Upper lobe of left lung (tissue), 6 donors: ENCODE results near the gene ATF7. TPM values are rescaled to one million over a fixed set of nuclear protein-coding genes. Genes with fewer than 3 reads are reported as not detected.

Source experiments
- ATAC-seq, 2 donors: fragments of 200-7000 bp; cut with Tn5 transposase; one replicate each; pipeline ENCODE4 v1.9.1; 2022; ENCODE audit warnings: mild to moderate bottlenecking in 2 of 2, moderate library complexity in 2 of 2; ENCODE audit not compliant: low FRiP score in 2 of 2
- DNase-seq, 2 donors: peaks; one replicate each; pipeline ENCODE4 v3.0.0-alpha.2; 2019 to 2020
- H3K27ac ChIP-seq, 4 donors: fragments of 200-600 bp; sonication (generic); one replicate each; pipeline ENCODE4 v1.5.1; 2016 to 2019
- H3K27me3 ChIP-seq, 4 donors: fragments of 200-600 bp; sonication (generic); one replicate each; pipeline ENCODE4 v1.5.1; 2017 to 2019
- H3K36me3 ChIP-seq, 4 donors: fragments of 200-600 bp; sonication (generic); one replicate each; pipeline ENCODE4 v1.5.1; 2016 to 2019
- H3K4me1 ChIP-seq, 4 donors: fragments of 200-600 bp; sonication (generic); one replicate each; pipeline ENCODE4 v1.5.1; 2018 to 2019
- H3K4me3 ChIP-seq, 4 donors: fragments of 200-600 bp; sonication (generic); one replicate each; pipeline ENCODE4 v1.5.1; 2017 to 2019; ENCODE audit warnings: mild to moderate bottlenecking in 2 of 4, moderate library complexity in 1 of 4
- H3K9me3 ChIP-seq, 4 donors: fragments of 200-600 bp; sonication (generic); one replicate each; pipeline ENCODE4 v1.5.1; 2018 to 2019
- CTCF ChIP-seq, 6 experiments: fragments of 450-650 bp in 4 of 6; fragments of 200-600 bp in 2 of 6; sonication (generic) in 2 of 6; IDR thresholded peaks; one replicate each; pipeline ENCODE4 v1.5.1; 2016 to 2019; ENCODE audit warnings: antibody characterized with exemption in 6 of 6
- EP300 ChIP-seq, 4 donors: sonication (generic); formaldehyde crosslinking; IDR thresholded peaks; one replicate each; pipeline ENCODE4 v1.5.1; 2017; ENCODE audit warnings: antibody characterized with exemption in 4 of 4, control low read depth in 2 of 4
- POLR2A ChIP-seq, 4 donors: fragments of 450-650 bp; IDR thresholded peaks; one replicate each; pipeline ENCODE4 v1.5.1; 2016 to 2017; ENCODE audit warnings: antibody characterized with exemption in 4 of 4, mild to moderate bottlenecking in 2 of 4
- POLR2AphosphoS5 ChIP-seq, 2 donors: sonication (generic); formaldehyde crosslinking; IDR thresholded peaks; one replicate each; pipeline ENCODE4 v1.5.1; 2017; ENCODE audit warnings: antibody characterized with exemption in 2 of 2
- WGBS, 2 donors: methylation state at CpG; one replicate each; pipeline ENCODE4 v1.1.5; 2017 to 2018; 5-methylcytosine and 5-hydroxymethylcytosine counted together
- total RNA-seq, 6 donors: library from RNA; depleted of rRNA in 4 of 6; stranded (reverse); fragments of >200 nt in 4 of 6; gene quantifications; one replicate each; pipeline versions ENCODE4 v1.1.0 to v1.2.1, GENCODE V29; 2016 to 2021
- donor health status: DM: no; HTN: no; CAD: no; lungs with moderate emphysema.
- donor health status: DM: no; HTN: yes; CAD: no; lungs with severe emphysema.

The ATF7 gene
- total RNA-seq, 6 donors from 2014 or later = 23.4 to 48.9 (median 41.2) TPM

- 53 to 57% methylated on average over 3 of the region's 3 CpGs for WGBS, 2 donors
- H3K27ac ChIP-seq = peak overlapping the region; percentile 50 to 67 (median 56)
- H3K36me3 ChIP-seq = peaks cover 0 to 17% (median 0%) of the 10 kb centered on the region in 4 donors
- DNase-seq (peak in 1 of 2 donors; percentile 48), ATAC-seq (peak in 1 of 2 donors; percentile 72)
- H3K4me3 ChIP-seq = no peak overlapping the region
- no peaks in the 10 kb centered on the region for H3K9me3 ChIP-seq
- no peaks in the 10 kb centered on the region for H3K27me3 ChIP-seq
- peaks cover 11 to 27% (median 24%) of the 10 kb centered on the region in 4 donors for H3K4me1 ChIP-seq
- peak in 1 of 4 donors; percentile 30 for TF ChIP-seq POLR2A (IDR thresholded peaks at IDR 0.05)
- no peak for TF ChIP-seq POLR2AphosphoS5 (IDR thresholded peaks at IDR 0.05)
- no peak for TF ChIP-seq CTCF (IDR thresholded peaks at IDR 0.05)
Measured at GRCh38 chr12:53575502-53576249, 50.5 kb downstream of the ATF7 start.

- ATAC-seq = no peak
- Histone ChIP-seq H3K36me3 (peaks cover 0 to 17% (median 0%) of the 10 kb centered on the region in 4 donors), H3K4me1 (peaks cover 16 to 35% (median 30%) of the 10 kb centered on the region in 4 donors), H3K27ac (no peak overlapping the region), H3K27me3 (no peaks in the 10 kb centered on the region), H3K9me3 (no peaks in the 10 kb centered on the region), H3K4me3 (no peak overlapping the region)
- TF ChIP-seq CTCF (IDR thresholded peaks at IDR 0.05) = no peak
- no peak for TF ChIP-seq POLR2AphosphoS5 (IDR thresholded peaks at IDR 0.05)
- TF ChIP-seq POLR2A (IDR thresholded peaks at IDR 0.05) = no peak
- no peak for TF ChIP-seq EP300 (IDR thresholded peaks at IDR 0.05)
- no peak for DNase-seq
- WGBS, 2 donors = 86% methylated on average over 8 of the region's 8 CpGs
Measured at GRCh38 chr12:53572134-53572758, 53.9 kb downstream of the ATF7 start.

GRCh38 chr12:53571295-53571694 lies 54.9 kb downstream of the ATF7 start:
- no peak overlapping the region for H3K27ac ChIP-seq
- no peaks in the 10 kb centered on the region for H3K27me3 ChIP-seq
- ATAC-seq (no peak), DNase-seq (no peak)
- no peaks in the 10 kb centered on the region for H3K9me3 ChIP-seq
- TF ChIP-seq EP300 (IDR thresholded peaks at IDR 0.05) (no peak), POLR2A (IDR thresholded peaks at IDR 0.05) (no peak), CTCF (IDR thresholded peaks at IDR 0.05) (no peak), POLR2AphosphoS5 (IDR thresholded peaks at IDR 0.05) (no peak)
- WGBS, 2 donors = 88 to 89% methylated on average over 2 of the region's 2 CpGs
- H3K36me3 ChIP-seq = peaks cover 0 to 17% (median 0%) of the 10 kb centered on the region in 4 donors
- H3K4me1 ChIP-seq = peaks cover 9 to 34% (median 25%) of the 10 kb centered on the region in 4 donors
- no peak overlapping the region for H3K4me3 ChIP-seq

- DNase-seq = no peak
- Histone ChIP-seq H3K4me1 (peaks cover 7 to 23% (median 13%) of the 10 kb centered on the region in 4 donors), H3K36me3 (peaks cover 0 to 17% (median 0%) of the 10 kb centered on the region in 4 donors), H3K27ac (no peak overlapping the region), H3K4me3 (no peak overlapping the region), H3K9me3 (no peaks in the 10 kb centered on the region), H3K27me3 (no peaks in the 10 kb centered on the region)
- no peak for ATAC-seq
- no peak for TF ChIP-seq CTCF (IDR thresholded peaks at IDR 0.05)
- TF ChIP-seq POLR2AphosphoS5 (IDR thresholded peaks at IDR 0.05) = no peak
- WGBS, 2 donors = 85 to 88% methylated on average over 2 of the region's 2 CpGs
Measured at GRCh38 chr12:53568809-53569557, 57.2 kb downstream of the ATF7 start.
